Measurements from ENCODE around the gene MARCHF2.
"Not testable (repeated sequence)": the region's sequence is repeated elsewhere in the genome, so short reads cannot be mapped to it uniquely, and the experiment has no call there.

Gene MARCHF2

DNA sequence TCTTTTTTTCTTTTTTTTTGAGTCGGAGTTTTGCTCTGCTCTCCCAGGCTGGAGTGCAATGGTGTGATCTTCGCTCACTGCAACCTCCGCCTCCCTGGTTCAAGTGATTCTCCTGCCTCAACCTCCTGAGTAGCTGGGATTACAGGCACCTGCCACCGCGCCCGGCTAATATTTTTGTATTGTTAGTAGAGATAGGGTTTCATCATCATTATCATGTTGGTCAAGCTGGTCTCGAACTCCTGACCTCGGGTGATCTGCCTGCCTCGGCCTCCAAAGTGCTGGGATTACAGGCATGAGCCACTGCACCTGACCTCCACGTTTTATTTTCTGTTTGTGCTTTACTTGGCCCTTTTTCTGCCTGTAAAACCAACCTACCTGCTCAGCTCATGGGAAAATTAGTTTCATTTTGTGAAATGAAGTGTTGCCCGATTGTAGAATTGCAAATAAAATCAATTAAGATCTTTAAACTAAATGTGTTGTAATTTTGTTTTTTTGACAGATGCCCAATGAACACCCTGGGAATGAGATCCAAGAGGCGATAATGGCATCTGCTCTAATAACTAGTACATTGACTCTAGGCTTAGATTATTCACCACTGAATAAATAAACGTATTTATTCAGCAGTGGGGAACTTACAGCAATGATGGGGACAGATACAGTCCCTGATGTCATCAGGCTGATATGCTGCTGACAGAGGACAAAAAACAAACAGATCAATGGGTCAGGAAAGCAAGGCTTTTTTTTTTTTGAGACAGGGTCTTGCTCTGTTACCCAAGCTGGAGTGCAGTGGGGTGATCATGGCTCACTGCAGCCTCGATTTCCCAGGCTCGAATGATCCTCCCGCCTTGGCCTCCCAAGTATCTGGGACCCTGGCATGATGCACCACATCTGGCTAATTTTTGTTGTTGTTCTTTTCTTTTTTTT lies 25.2 kb upstream of the MARCHF2 start:
- DNase-seq = no peak

DNA sequence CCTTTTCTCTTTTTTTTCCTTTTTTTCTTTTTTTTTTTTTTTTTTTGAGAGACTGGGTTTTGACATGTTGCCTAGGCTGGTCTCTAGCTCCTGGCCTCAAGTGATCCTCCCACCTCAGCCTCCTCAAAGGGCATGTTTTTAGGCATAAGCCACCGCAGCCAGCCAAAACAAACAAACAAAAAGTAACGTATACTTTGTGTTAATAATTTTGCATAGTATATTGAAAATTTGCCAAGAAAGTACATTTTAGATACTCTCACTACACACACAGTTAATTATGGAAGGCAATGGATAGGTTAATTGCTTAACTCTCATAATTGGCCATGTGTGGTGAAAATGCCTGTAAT lies 24.5 kb upstream of the MARCHF2 start:
- DNase-seq = no peak

DNA sequence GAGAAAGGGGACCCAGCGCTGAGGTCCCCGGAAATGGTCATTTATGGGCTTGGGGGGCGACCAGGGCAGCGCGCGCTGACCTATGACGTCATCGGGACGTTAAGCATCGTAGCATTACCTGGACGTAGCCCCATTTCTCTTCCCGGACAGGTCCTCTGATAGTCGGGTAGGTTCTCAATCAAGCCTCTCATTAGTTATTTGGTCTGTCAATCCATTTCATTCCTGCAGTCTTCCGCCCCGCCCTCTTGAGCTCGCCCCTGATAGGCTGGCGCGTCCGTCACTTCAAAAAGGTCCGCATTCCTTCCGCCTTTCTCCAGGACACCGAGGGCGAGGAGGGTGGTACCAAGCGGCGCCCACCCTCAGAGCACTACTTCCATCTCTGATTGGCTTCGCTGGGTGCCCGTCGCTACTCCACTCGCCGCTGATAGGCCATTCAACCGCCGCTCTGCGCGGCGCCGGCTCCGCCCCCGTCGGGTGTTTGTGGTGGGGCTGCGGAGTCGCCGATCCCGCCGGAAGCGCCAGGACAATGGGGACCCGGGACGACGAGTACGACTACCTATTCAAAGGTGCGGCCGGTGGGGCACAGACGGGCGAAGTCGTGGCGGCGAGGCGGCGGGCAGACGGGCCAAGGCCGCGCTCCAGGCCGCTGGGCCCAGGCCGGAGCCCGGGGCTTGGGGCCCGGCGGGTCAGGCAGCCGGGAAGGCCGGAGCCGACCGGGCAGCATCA lies 23.1 kb upstream of the MARCHF2 start, which contains the start of gene RAB11B:
RAB11B (plus strand) TSS at position 470 of the 726 bp plus-strand sequence; CDS start at position 527, 57 bp downstream.
- peak; percentile 90 to 97 (median 92) for DNase-seq

DNA sequence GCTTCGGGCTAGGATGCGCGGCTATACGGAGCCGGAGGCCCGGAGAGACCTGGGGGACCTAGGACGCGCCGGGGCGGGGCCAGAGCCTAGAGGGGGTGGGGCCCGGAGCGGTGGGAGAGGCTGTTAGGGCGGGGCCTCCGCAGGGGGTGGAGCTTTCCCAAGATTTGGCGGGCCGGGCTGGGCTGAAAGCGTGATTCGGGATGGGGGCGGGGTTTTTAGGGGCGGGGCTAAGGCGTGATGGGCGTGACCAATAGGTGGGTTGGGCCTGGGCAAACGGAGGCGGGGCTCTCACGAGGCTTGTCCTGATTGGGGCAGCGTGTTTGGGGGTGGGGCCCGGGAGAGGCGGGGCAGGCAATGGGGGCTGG lies 22.5 kb upstream of the MARCHF2 start:
- peak; percentile 86 to 91 (median 86) for DNase-seq

DNA sequence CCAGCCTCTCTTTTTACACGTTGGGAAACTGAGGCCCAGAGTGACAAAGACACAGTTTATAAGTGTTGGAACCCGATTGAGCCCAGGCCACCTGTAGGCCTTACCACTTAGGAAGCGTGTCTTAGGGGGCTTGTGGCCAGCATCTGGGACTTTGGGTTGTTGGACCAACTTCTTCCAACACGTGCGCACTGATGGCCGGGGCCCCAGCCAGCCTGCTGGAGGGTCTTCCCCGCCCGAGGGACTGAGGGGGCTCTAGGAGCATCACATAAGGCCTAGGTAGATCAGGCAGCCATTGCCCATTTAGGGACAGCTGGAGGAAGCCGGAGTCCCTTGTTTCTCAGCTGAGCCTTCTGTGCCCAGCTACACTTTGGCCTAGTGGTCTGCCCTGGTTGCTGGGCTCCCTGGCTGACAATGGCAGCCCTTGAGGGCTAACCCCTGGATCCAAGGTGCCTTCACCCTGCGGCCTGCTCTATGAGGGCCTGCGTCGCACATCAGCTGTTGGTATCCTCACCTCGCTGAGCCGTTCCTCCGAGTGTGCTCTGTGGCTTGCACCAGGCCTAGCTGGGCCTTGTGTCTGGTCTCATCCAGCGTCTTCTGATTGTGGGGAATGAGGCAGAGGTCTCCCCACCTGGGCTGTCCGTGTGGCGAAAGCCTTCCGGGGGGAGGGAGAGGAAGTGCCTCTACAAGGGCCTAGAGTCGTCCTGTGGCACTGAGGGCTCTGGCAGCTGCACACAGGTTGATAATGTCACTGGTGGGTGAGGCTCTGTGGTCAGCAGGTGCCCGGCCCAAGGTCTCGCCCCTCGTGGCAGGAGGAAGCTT lies 21.7 kb upstream of the MARCHF2 start:
- no peak for DNase-seq

DNA sequence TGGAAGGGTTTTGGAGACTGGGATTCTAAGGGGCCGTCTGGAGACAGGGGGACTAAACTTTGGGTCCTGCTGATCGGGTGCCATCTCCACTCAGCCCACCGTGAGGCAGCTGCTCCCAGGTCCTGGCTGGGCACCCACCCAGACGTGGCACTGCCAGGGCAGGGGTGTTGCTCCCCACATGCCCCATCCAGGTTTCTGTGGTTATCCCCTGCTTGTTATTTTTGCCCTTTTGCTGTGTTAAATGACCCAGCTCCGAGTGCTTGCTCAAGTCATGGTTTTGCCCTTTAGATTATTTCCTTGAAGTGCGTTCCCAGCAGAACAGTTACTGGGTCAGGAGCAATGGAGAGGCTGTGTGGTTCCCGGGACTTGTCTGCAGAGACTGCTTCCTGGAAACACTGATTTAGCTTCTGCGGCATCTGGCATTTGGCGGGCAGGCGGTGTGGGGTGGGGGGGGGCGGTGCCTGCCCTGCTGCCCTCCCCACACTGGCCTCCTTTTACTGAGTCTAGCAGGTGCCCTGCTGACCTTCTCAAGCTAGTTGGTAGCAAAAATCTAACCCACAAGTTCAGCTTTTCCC lies 21.0 kb upstream of the MARCHF2 start:
- DNase-seq = no peak

DNA sequence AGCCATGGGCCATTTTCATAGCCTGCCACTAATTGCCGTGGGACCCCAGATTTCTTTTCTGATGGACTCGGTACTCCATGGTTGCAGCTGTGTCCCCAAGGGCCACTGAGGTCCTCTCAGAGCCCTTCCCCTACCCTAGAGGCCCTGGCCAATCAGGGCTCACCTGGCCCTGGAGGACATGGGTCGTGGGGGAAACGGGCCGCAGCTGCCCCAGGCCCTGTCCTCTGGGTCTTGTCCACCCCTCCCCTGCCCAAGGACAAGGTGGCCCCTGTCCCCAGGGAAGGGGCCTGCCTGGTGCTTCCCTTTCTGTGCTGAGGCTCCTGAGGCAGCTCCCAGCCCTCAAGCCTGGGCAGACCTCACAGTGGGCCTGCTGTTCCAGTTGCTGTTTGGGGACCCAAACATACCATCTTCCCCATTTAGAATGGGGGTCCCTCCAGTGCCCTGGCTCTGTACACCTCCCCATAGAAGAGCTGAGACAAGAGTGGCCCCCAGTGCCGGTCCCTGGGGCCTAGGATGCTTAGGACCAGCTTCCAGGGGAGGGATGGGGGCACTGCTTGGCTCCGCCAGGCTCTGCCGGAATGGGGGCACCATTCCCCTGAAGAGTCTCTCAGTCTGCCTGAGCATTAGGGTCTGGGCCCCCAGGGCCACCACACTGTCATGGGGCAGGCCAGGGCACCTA lies 19.8 kb upstream of the MARCHF2 start:
- DNase-seq = no peak

DNA sequence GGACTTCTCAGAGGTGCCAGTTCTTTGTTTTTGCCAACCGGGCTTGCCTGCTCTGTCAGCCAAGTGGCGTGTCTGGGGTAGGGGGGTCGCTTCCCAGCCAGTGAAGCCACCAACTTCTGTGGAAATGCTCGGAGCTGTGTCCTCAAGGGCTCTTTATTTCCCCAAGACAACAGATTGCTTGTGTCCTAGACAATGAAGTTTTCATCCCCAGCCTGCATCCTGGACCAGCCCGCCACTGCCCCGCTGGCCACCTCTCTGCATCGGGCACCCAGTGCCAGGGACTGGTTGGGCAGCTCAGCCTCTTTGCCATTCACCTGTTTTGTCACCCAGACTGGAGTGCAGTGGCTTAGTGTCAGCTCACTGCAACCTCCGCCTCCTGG lies 19.2 kb upstream of the MARCHF2 start:
- no peak for DNase-seq

DNA sequence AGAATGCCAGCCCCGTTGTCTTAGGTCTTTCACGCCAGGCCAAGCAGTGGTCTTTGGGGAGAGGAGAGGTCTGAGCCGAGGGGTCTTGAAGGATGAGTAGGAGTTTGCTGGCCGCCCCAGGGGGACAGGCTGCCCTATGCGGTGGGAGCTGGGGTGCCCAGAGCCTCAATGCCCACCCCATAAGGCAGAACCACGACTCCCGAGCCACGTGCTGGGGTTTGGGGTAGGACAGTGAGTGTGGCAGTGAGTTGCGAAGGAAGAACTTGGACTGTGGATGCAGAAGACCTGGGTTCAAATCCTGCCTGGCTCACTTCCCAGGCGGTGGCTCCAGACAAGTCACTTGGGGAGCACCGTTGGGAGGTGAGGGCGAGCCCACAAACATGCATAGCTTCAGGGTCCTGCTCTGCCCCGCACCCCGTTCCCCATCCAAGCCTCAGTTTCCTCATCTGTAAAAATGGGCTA lies 17.5 kb upstream of the MARCHF2 start:
- DNase-seq = no peak

DNA sequence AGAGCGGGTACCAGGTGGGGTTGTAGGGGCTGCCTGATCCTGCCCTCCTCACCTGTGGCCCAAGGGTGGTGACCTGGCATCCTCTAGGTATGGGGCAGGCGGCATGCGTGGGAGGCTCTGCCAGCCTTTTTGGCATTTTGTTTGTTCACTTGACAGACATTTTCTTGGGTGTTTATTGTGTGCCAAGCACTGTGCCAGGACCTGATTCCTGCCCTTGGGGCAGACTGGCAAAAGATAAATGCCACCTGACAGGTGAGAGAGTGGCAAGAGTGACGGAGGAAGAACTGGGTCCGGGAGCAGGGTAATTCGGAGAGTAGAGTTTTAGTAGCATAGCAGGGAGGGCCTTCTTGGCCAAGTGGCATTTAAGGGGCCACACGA lies 16.9 kb upstream of the MARCHF2 start:
- no peak for DNase-seq

DNA sequence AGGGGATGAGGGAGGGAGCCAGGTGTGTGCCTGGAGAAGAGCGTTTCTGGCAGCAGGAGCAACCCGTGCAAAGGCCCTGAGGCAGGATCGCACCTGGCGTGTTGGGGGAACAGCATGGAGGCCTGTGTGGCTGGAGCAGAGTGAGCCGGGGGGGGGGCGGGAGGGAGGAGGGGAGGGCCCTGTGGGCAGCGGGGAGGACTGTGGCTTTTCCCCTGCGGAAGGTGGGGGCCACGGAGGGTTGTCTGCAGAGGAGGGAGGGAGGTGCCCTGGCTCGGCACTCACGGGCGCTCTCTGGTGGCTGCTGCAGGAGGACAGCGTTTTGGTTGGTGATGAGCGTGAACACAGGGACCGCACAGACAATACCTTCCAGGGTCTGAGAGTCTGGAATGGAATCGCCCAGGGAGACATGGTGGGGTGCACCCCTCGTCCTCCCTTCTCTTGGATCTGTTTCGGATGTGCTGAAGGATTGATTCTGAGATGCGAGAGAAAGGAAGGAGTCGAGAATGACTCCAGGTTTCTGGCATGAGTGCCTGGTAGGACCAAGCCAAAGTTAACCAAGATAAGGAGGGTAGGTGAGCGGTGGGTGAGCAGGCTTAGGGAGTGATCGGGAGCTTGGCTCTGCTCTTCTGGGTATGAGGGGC lies 16.4 kb upstream of the MARCHF2 start:
- DNase-seq = peak; percentile 25 to 52 (median 32)

DNA sequence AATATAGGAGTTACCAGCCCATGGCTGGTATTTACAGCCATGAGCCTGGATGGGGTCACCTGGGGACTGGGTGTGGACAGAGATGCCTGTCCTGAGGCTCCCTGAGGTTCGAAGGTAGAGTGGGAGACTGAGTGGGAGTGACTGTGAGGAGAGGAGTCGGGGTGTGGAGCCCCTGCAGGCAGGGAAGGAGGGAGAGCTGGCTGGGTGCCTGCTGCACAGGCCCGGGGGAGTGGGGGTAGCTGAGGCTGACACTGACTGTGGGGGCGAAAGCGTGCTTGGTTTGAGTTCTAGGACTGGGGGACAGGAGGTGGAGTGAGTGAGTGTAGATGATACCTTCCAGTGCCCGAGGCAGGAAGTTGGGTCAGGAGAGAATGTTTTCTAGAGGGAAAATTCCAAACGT lies 15.8 kb upstream of the MARCHF2 start:
- DNase-seq = no peak

DNA sequence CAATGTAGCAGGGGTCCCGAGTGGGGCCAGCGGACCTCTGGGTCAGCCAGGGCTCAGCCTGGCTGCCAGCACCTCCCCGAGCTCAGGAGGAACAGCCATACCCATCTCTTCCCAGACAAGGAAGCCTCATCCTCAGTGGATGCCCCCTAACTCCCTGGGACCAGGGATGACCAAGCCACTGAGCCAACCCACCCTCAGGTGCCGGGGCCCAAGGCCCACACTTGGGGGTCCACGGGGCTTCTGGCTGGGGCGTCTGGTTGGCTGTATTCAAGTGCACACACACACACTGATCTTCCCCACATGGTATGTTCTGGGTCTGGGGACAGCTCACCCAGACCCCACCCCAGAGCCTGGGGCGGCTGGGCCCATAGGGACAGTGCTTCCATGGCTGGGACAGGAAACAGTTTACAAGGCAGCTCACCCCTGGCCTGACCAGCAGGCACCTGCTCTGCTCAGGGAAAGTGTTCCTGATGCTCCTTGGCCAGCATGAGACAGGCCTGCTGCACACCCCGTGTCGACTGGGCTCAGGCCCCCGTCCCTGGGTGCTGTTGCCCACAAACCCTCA lies 15.3 kb upstream of the MARCHF2 start:
- no peak for DNase-seq

DNA sequence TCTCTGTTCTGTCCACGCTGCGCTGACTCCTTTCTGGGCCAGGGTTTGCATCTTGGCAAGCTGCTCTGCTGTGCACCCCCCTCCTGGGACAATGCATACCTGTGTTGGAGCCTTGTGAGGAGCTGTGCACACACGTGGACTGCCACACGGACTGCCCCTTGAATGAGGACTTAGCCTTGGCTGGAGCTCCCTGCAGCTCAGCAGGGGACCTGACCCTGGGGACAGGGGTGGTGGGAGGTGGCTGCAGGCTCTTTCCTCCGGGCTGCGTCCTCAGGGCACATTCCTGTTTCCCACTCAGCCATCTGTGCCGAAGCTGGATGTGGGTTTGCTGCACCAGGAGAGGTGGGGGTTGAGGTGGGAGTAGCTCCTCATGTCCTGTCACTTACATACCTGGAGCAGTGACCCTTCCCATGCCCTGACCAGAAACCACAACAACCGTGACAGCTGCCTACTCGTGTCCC lies 14.8 kb upstream of the MARCHF2 start:
- DNase-seq = no peak

DNA sequence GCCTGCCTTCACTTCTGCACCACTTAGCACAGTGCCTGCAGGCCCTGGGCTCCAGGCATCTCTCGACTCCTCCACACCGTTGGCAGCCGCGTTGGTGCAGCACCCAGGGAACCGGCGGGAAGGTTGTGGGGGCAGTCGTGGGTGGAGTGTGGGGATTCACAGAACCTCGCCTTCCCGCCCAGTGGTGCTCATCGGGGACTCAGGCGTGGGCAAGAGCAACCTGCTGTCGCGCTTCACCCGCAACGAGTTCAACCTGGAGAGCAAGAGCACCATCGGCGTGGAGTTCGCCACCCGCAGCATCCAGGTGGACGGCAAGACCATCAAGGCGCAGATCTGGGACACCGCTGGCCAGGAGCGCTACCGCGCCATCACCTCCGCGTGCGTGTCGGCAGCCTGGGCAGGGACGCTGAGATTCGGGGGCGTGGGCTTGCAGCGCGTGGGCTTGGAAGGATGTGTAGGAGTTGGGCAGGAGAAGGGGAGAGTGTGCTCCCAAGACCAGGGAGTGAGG lies 13.4 kb upstream of the MARCHF2 start:
- no peak for DNase-seq

DNA sequence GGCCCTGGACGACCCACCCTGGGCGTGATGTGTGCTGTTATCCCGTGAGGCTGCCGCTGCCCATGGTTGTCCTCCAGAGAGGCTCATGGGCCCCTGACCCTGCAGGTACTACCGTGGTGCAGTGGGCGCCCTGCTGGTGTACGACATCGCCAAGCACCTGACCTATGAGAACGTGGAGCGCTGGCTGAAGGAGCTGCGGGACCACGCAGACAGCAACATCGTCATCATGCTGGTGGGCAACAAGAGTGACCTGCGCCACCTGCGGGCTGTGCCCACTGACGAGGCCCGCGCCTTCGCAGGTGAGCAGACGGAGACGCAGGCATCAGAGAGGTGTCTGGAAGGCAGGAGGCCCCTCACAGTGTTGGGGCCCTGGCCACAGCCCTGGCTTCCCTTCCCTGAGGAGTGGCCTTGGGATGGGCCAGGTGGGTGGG lies 11.1 kb upstream of the MARCHF2 start:
- DNase-seq = no peak

DNA sequence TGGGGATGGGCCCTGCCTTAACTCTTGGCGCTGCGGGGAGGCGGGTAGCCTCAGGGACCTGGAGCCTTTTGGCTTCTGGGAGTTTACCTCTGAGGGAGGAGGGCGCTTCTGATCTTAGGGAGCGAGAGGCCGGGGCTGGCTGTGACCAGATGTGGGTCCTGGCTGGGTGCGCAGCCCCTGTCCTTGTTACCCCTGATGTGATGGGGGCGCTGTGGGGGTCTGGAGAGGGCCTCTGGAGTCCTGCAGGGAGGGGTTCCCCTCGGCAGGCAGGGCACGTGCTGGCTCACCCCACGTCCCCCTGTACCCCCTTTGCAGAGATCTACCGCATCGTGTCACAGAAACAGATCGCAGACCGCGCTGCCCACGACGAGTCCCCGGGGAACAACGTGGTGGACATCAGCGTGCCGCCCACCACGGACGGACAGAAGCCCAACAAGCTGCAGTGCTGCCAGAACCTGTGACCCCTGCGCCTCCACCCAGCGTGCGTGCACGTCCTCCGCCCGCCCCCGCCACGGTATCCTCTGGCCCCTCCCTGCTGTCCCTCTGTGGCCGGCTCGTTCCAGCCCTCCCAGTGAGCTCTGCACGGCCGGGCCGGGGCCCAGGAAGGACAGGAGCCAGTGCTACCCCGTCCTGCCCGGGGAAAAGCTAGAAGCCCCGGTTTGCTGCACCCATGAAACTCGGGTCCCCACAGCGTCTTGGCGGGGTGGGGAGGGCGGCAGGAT lies 9.8 kb upstream of the MARCHF2 start:
- no peak for DNase-seq

DNA sequence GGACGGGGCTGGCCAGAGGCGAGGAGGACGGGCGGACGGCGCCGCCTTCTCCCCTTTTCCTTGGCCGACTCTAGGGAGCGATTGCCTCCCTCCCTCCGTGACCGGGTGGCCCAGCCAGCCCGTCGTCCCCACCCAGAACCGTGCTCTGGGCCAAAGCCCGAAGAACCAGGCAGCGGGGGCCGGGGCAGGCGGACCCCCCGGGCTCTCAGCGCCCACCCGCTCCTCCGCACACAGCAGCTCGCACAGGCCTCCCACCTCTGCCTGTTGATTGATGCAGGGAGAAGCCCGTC lies 9.3 kb upstream of the MARCHF2 start:
- no peak for DNase-seq

DNA sequence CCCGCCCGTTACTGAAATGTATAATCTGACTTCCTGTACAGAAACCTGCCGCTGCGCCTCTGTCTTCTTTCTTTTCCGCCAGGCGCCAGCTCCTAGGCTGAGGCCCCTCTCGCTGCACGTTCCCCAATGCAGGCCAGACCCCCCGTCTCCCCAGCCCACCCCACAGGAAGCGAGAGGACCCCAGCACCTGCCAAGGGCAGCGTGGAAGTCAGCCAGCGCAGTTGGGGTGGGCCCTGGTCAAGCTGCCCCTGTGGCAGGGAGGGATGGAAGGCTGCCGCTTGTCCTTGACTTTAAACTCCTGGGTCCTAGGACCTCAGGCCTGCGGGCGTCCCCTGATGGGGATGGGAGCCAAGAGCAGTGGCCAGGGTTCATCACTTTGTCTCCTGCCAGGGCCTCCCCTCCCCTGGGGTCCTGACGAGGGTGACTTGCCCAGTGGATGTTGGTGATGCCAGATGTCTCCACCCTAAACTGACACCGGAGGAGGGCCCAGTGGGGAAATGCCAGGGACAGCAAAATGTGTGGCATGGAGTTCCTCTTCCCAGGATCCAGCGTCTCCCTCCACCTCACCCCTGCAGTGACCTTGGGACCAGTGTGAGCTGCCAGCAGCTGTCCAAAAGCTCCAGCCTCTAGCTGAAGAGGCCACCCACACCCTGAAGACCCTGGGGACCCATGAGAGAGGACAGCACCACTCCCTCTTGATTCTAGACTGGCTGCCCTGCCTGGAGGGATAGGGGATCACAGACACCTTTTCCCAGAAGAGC lies 8.5 kb upstream of the MARCHF2 start:
- no peak for DNase-seq

DNA sequence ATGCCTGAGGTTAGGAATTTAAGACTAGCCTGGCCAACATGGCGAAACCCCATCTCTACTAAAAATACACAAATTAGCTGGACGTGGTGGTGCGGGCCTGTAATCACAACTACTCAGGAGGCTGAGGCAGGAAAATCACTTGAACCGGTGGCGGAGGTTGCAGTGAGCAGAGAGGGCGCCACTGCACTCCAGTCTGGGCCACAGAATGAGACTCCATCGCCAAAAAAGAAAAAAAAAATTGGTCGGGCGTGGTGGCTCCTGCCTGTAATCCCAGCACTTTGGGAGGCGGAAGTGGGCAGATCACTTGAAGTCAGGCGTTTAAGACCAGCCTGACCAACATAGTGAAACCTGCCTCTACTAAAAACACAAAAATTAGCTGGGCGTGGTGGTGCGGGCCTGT lies 2.4 kb upstream of the MARCHF2 start:
- not testable (repeated sequence) for DNase-seq

Measured in activated naive CD4-positive, alpha-beta T cell (primary cell).